ENCODE measurements around the gene DNAJC17. TPM values are rescaled to one million over a fixed set of nuclear protein-coding genes. Genes with fewer than 3 reads are reported as not detected.

Gene DNAJC17
- total RNA-seq, 1 donor from 2014 or later: 14.0 TPM

GRCh38 chr15:40759961-40760360, 47.3 kb downstream of the DNAJC17 start:
- Histone ChIP-seq H3K27me3 (no peaks in the 10 kb centered on the region), H3K9me3 (no peaks in the 10 kb centered on the region), H3K4me3 (no peak overlapping the region), H3K27ac (no peak overlapping the region), H3K36me3 (no peaks in the 10 kb centered on the region), H3K4me1 (peaks cover 17% of the 10 kb centered on the region)
- no peak for DNase-seq (ENCODE audit: extremely low spot score in 2 of 2)
- no peak for TF ChIP-seq POLR2AphosphoS5 (IDR thresholded peaks at IDR 0.05; ENCODE audit: insufficient read depth in 1 of 2, low read depth in 1 of 2)
- no peak for TF ChIP-seq POLR2A (IDR thresholded peaks at IDR 0.05)
- no peak for TF ChIP-seq CTCF (IDR thresholded peaks at IDR 0.05)
- intact Hi-C loops (cut with DNase I): loop anchor here (10.0 kb wide), 1 partner anchor 65 kb away; the partner anchor contains the start of gene RAD51

- Histone ChIP-seq H3K27ac (no peak overlapping the region), H3K27me3 (no peaks in the 10 kb centered on the region), H3K36me3 (peaks cover 0 to 3% of the 10 kb centered on the region in 2 donors), H3K4me3 (no peak overlapping the region), H3K9me3 (no peaks in the 10 kb centered on the region), H3K4me1 (peaks cover 20% of the 10 kb centered on the region)
- peak in 1 of 2 donors; percentile 76 for DNase-seq (ENCODE audit: extremely low spot score in 2 of 2)
- intact Hi-C loops (cut with DNase I): loop anchor here (10.0 kb wide), 1 partner anchor 62 kb away; the partner anchor contains the start of gene RAD51
- TF ChIP-seq POLR2A (IDR thresholded peaks at IDR 0.05) (no peak), CTCF (IDR thresholded peaks at IDR 0.05) (no peak), POLR2AphosphoS5 (IDR thresholded peaks at IDR 0.05; ENCODE audit: insufficient read depth in 1 of 2, low read depth in 1 of 2) (no peak)
Observed at GRCh38 chr15:40756938-40757337, 50.3 kb downstream of the DNAJC17 start.

- Histone ChIP-seq H3K9me3 (no peaks in the 10 kb centered on the region), H3K27ac (peak overlapping the region; percentile 81), H3K27me3 (no peaks in the 10 kb centered on the region), H3K4me1 (peaks cover 20% of the 10 kb centered on the region), H3K4me3 (peak overlapping the region; percentile 64 to 71), H3K36me3 (peaks cover 0 to 14% of the 10 kb centered on the region in 2 donors)
- intact Hi-C loops (cut with DNase I): loop anchor here (10.0 kb wide), 1 partner anchor 61 kb away; the partner anchor contains the start of gene RAD51
- peak in 1 of 2 donors; percentile 83 for DNase-seq (ENCODE audit: extremely low spot score in 2 of 2)
- TF ChIP-seq POLR2A (IDR thresholded peaks at IDR 0.05) (no peak), CTCF (IDR thresholded peaks at IDR 0.05) (no peak), POLR2AphosphoS5 (IDR thresholded peaks at IDR 0.05; ENCODE audit: insufficient read depth in 1 of 2, low read depth in 1 of 2) (no peak)
Observed at GRCh38 chr15:40755812-40756208, 51.5 kb downstream of the DNAJC17 start.

GRCh38 chr15:40754883-40755811, 52.1 kb downstream of the DNAJC17 start, which contains the start of gene RMDN3:
RMDN3 (minus strand) TSS chr15:40755254; CDS start chr15:40754783, 471 bp downstream.
- intact Hi-C loops (cut with DNase I): loop anchor here (10.0 kb wide), 1 partner anchor 60 kb away; the partner anchor contains the start of gene RAD51

More at GRCh38 chr15:40754883-40755811, 52.1 kb downstream of the DNAJC17 start, which contains the start of gene RMDN3:
- Histone ChIP-seq H3K4me1 (peaks cover 20% of the 10 kb centered on the region), H3K27me3 (no peaks in the 10 kb centered on the region), H3K27ac (peak within 1 kb of the TSS; percentile 81), H3K36me3 (peaks cover 0 to 21% of the 10 kb centered on the region in 2 donors), H3K4me3 (peak within 1 kb of the TSS; percentile 64 to 71), H3K9me3 (no peaks in the 10 kb centered on the region)
- peak; percentile 83 to 90 for TF ChIP-seq POLR2AphosphoS5 (IDR thresholded peaks at IDR 0.05; ENCODE audit: insufficient read depth in 1 of 2, low read depth in 1 of 2)
- TF ChIP-seq POLR2A (IDR thresholded peaks at IDR 0.05): peak in 1 of 2 donors; percentile 45
- TF ChIP-seq CTCF (IDR thresholded peaks at IDR 0.05): no peak
- peak in 1 of 2 donors; percentile 94 for DNase-seq (ENCODE audit: extremely low spot score in 2 of 2)
